ENCODE measurements around the gene PANK2.

DNA sequence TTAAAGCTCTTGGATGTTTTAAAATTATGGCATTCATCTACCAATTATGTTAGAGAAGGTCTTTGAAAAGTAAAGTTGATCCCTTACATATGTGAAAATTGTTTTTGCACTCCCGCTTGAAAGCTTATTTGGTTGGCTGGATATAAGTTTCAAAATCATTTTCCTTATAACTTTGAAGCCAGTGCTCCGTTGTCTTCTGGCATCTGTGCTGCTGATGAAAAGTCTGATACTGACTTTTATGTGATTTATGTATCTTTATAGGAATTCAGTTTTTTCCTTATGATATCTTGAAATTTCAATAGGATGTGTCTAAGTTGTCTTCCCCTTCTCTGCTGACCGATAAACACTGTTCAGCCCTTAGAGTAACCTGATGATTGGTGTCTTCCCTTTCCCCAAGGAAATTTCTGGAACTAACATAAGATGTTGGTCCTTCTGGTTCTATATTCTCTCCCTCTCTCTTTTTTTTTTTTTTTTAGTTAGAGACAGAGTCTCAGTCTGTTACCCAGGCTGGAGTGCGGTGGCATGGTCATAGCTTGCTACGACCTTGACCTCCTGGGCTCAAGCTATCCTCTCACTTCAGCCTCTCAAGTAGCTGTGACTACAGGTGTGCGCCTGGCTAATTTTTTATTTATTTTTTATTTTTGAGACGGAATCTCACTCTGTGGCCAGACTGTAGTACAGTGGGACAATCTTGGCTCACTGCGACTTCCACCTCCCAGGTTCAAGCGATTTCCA lies 12.7 kb downstream of the PANK2 start:
- TF ChIP-seq POLR2AphosphoS5 (IDR thresholded peaks at IDR 0.05; ENCODE audit: insufficient read depth in 1 of 2, low read depth in 1 of 2) = no peak
- TF ChIP-seq, protein P1, sequence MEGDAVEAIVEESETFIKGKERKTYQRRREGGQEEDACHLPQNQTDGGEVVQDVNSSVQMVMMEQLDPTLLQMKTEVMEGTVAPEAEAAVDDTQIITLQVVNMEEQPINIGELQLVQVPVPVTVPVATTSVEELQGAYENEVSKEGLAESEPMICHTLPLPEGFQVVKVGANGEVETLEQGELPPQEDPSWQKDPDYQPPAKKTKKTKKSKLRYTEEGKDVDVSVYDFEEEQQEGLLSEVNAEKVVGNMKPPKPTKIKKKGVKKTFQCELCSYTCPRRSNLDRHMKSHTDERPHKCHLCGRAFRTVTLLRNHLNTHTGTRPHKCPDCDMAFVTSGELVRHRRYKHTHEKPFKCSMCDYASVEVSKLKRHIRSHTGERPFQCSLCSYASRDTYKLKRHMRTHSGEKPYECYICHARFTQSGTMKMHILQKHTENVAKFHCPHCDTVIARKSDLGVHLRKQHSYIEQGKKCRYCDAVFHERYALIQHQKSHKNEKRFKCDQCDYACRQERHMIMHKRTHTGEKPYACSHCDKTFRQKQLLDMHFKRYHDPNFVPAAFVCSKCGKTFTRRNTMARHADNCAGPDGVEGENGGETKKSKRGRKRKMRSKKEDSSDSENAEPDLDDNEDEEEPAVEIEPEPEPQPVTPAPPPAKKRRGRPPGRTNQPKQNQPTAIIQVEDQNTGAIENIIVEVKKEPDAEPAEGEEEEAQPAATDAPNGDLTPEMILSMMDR (IDR thresholded peaks at IDR 0.05) = no peak
